ENCODE results near the gene PTPRG.
"Not testable (repeated sequence)": the region's sequence is repeated elsewhere in the genome, so short reads cannot be mapped to it uniquely, and the experiment has no call there.

PTPRG gene

GRCh38 chr3:61729038-61729634 is 167.8 kb downstream of the PTPRG start:
- DNase-seq: no peak

DNA sequence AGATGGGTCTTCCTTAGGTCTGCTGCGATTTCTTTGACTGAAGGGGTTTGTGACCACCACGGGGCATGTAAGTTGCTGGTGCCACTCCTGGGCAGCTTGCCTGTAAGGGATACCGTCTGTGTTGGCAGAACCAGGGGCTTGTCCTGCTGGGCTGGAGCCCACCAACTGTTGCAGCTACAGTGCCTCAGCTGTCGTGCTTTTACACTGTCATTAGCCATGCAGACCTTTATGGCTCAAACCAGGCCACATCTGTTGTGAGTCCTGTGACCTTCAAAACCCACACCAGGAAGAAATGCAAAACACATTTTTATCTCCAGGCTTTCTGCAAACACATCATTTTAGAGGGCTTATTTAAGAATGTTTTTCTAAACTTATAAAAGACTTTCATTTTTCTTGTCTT is 168.7 kb downstream of the PTPRG start:
- DNase-seq: no peak

- DNase-seq: no peak
Measured at GRCh38 chr3:61730577-61731231, 169.3 kb downstream of the PTPRG start.

DNA sequence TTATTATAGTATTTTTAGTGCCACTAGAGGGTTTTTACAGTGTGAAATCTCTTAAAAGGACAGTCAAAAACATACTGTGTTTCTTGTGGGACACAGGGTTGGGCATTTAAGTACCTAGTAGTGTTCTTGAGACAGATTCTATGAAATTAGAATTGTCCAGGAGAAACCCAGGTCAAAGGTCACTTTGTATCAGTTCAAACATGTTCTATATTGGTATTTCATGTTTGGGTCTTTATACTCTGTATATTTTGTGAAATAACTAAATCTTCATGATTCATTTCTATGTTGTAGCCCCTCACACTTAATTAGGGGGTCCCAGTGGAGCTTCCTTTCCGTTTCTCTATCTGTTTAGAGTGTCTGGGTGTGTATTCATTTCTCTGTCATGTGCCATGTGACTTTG is 171.6 kb downstream of the PTPRG start:
- no peak for DNase-seq

- no peak for DNase-seq
Measured at GRCh38 chr3:61733876-61734275, 172.5 kb downstream of the PTPRG start.

- DNase-seq: no peak
Measured at GRCh38 chr3:61734749-61735686, 173.6 kb downstream of the PTPRG start.

GRCh38 chr3:61736506-61736905 is 175.1 kb downstream of the PTPRG start:
- no peak for DNase-seq

GRCh38 chr3:61739640-61740039 is 178.3 kb downstream of the PTPRG start:
- DNase-seq: no peak

DNA sequence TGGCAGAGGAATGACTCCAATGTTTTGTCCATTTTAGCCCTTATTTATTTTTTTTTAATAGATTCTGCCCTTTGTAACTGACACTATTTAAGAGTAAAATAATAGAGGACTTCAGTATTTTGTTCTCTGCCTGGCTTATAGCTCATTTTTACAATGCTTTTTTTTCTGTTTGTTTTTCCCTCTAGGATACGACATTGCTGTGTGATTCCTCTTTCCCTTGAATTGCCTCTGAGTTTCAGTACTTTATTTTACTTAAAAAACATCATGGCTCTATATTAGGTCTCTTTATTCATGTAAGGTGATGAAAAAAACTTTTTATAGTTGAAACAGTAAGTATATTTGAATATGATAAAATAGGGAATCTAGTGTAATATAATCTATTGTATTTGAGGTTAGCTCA is 179.1 kb downstream of the PTPRG start:
- no peak for DNase-seq

GRCh38 chr3:61741551-61741950 is 180.2 kb downstream of the PTPRG start:
- DNase-seq: no peak

- no peak for DNase-seq
Measured at GRCh38 chr3:61742006-61742405, 180.6 kb downstream of the PTPRG start.

DNA sequence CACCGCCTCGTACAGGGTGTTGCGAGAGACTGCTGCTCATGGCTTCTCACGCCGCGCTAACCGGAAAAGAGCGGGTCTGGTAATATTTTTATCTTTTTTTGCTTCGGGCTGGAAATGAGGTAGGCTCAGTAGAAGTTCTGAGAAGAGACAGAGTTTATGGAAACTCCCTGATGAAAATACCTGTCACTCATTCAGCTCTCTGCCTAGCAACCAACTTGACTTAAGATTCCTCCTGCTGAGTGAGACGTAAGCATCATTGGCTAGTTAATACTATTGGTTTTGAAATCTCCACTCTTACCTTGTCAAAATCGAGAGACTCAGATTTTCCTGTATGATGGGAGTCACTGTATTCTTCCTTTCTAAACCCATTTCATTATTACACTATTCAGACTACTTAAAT is 181.7 kb downstream of the PTPRG start:
- DNase-seq: no peak

- no peak for DNase-seq
Measured at GRCh38 chr3:61743686-61744242, 182.4 kb downstream of the PTPRG start.

GRCh38 chr3:61748288-61748687 is 186.9 kb downstream of the PTPRG start:
- no peak for DNase-seq

DNA sequence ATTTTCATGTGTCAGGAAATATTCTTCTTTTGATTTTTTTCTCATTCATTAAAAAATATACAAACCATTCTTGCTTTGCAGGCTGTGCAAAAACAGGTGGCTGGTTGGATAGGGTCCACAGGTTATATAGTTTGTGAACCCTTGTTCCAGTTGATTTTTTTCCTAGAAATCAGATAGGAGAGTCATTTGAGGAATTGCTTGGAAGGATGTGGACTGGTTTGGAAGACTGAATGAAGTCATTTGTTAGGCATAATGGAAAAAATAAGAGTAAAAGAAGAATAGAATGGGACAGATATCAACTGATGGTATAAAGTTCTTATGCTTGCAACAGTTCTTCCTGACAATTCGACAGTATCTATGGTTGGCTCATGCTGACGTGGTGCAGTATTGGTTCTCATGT is 189.4 kb downstream of the PTPRG start:
- no peak for DNase-seq

- no peak for DNase-seq
Measured at GRCh38 chr3:61758839-61759238, 197.5 kb downstream of the PTPRG start.

DNA sequence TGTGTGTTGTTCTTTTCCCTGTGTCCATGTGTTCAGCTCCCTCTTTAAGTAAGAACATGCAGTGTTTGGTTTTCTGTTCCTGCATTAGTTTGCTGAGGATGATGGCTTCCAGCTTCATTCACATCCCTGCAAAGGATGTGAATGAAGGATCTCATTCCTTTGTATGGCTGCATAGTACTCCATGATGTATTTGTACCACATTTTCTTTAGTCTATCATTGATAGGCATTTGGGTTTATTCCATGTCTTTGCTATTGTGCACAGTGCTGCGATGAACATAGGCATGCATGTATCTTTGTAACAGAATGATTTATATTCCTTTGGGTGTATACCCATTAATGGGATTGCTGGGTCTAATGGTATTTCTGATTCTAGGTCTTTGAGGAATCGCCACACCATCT is 199.4 kb downstream of the PTPRG start:
- not testable (repeated sequence) for DNase-seq

GRCh38 chr3:61761694-61762430 is 200.5 kb downstream of the PTPRG start:
- no peak for DNase-seq

GRCh38 chr3:61765157-61765876 is 203.9 kb downstream of the PTPRG start:
- DNase-seq: no peak

GRCh38 chr3:61768284-61769037 is 207.1 kb downstream of the PTPRG start:
- DNase-seq: peak; percentile 28

All from fibroblast of skin of back (primary cell).